IPS DF 6.9 (cell line): ENCODE measurements around the gene LRRC51.

Source experiments
- DNase-seq: peaks from one replicate; pipeline ENCODE4 v3.0.0-alpha.2; 2013; ENCODE audit warnings: low read depth, low spot score
- H3K27ac ChIP-seq: one replicate; pipeline ENCODE4 v1.5.1; 2013; ENCODE audit warnings: low read length, control low read depth
- H3K27me3 ChIP-seq: 2 replicates; pipeline ENCODE4 v1.6.1; 2013; ENCODE audit warnings: mild to moderate bottlenecking, low read length; ENCODE audit not compliant: control insufficient read depth, insufficient read depth
- H3K36me3 ChIP-seq: 2 replicates; pipeline ENCODE4 v1.6.1; 2013; ENCODE audit warnings: low read length; ENCODE audit not compliant: control insufficient read depth, insufficient read depth
- H3K4me1 ChIP-seq: 2 replicates; pipeline ENCODE4 v1.6.1; 2013; ENCODE audit warnings: low read length; ENCODE audit not compliant: control insufficient read depth, insufficient read depth
- H3K4me3 ChIP-seq: 2 replicates; pipeline ENCODE4 v1.5.1; 2013; ENCODE audit warnings: mild to moderate bottlenecking, low read length
- H3K9me3 ChIP-seq: 2 replicates; pipeline ENCODE4 v1.6.1; 2013; ENCODE audit warnings: low read length, inconsistent platforms; ENCODE audit not compliant: control insufficient read depth, insufficient read depth
- whole genome bisulfite sequencing: extraction: QIAGEN DNeasy Blood & Tissue Kit; methylation state at CpG from one replicate; pipeline ENCODE4 v1.1.7; 2013; ENCODE audit warnings: mixed read lengths, missing lambda C conversion rate; ENCODE audit not compliant: insufficient read length, insufficient coverage; 5-methylcytosine and 5-hydroxymethylcytosine counted together

Gene LRRC51

GRCh38 chr11:72085621-72086351, 5.1 kb downstream of the LRRC51 start:
- no peaks in the 10 kb centered on the region for H3K27me3 ChIP-seq
- H3K27ac ChIP-seq: no peak overlapping the region
- WGBS: no CpG with 5 or more reads among the region's 3 CpGs
- H3K9me3 ChIP-seq: no peaks in the 10 kb centered on the region
- no peak overlapping the region for H3K4me3 ChIP-seq
- H3K4me1 ChIP-seq: peaks cover 1% of the 10 kb centered on the region; the same call in 1 of the 2 replicates
- no peaks in the 10 kb centered on the region for H3K36me3 ChIP-seq
- DNase-seq: no peak

GRCh38 chr11:72088076-72088808, 7.6 kb downstream of the LRRC51 start:
- no peaks in the 10 kb centered on the region for H3K4me1 ChIP-seq
- H3K36me3 ChIP-seq: no peaks in the 10 kb centered on the region
- no CpG with 5 or more reads among the region's 4 CpGs for WGBS
- no peaks in the 10 kb centered on the region for H3K9me3 ChIP-seq
- no peak overlapping the region for H3K27ac ChIP-seq
- DNase-seq: no peak
- no peaks in the 10 kb centered on the region for H3K27me3 ChIP-seq
- no peak overlapping the region for H3K4me3 ChIP-seq

- DNase-seq: no peak
- H3K27ac ChIP-seq: no peak overlapping the region
- whole genome bisulfite sequencing: no CpG with 5 or more reads among the region's 4 CpGs
Observed at GRCh38 chr11:72091292-72091691, 10.6 kb downstream of the LRRC51 start.

GRCh38 chr11:72098741-72099140, 18.1 kb downstream of the LRRC51 start:
- no peak for DNase-seq
- Histone ChIP-seq H3K27ac (no peak overlapping the region), H3K4me3 (no peak overlapping the region), H3K27me3 (no peaks in the 10 kb centered on the region), H3K4me1 (no peaks in the 10 kb centered on the region), H3K36me3 (peaks cover 19% of the 10 kb centered on the region), H3K9me3 (no peaks in the 10 kb centered on the region)
- no CpG with 5 or more reads among the region's 3 CpGs for WGBS

More at GRCh38 chr11:72091292-72091691, 10.6 kb downstream of the LRRC51 start:
- Histone ChIP-seq H3K9me3 (no peaks in the 10 kb centered on the region), H3K36me3 (0 out of 2 replicates have a peak, but pooled peaks cover 2% of the 10 kb centered on the region), H3K27me3 (no peaks in the 10 kb centered on the region), H3K4me3 (no peak overlapping the region), H3K4me1 (no peaks in the 10 kb centered on the region)

GRCh38 chr11:72100009-72100408, 19.4 kb downstream of the LRRC51 start:
- Histone ChIP-seq H3K4me1 (no peaks in the 10 kb centered on the region), H3K27ac (no peak overlapping the region), H3K4me3 (no peak overlapping the region), H3K27me3 (no peaks in the 10 kb centered on the region), H3K36me3 (peaks cover 19% of the 10 kb centered on the region), H3K9me3 (no peaks in the 10 kb centered on the region)
- no CpG with 5 or more reads among the region's 3 CpGs for WGBS
- no peak for DNase-seq

GRCh38 chr11:72100462-72100861, 19.8 kb downstream of the LRRC51 start:
- no CpG with 5 or more reads among the region's 1 CpG for WGBS
- H3K27me3 ChIP-seq: no peaks in the 10 kb centered on the region
- DNase-seq: no peak
- no peaks in the 10 kb centered on the region for H3K9me3 ChIP-seq
- no peak overlapping the region for H3K27ac ChIP-seq
- H3K4me3 ChIP-seq: no peak overlapping the region
- H3K4me1 ChIP-seq: no peaks in the 10 kb centered on the region
- peaks cover 17% of the 10 kb centered on the region for H3K36me3 ChIP-seq

GRCh38 chr11:72102162-72102561, 21.5 kb downstream of the LRRC51 start:
- peak overlapping the region; percentile 74; the same call in 1 of the 2 replicates for H3K4me3 ChIP-seq
- H3K27me3 ChIP-seq: no peaks in the 10 kb centered on the region
- no peaks in the 10 kb centered on the region for H3K9me3 ChIP-seq
- WGBS: no CpG with 5 or more reads among the region's 4 CpGs
- no peak overlapping the region for H3K27ac ChIP-seq
- no peaks in the 10 kb centered on the region for H3K4me1 ChIP-seq
- no peak for DNase-seq
- peaks cover 17% of the 10 kb centered on the region for H3K36me3 ChIP-seq

GRCh38 chr11:72102631-72102945, 21.9 kb downstream of the LRRC51 start:
- H3K27ac ChIP-seq: no peak overlapping the region
- H3K36me3 ChIP-seq: peaks cover 13% of the 10 kb centered on the region
- H3K9me3 ChIP-seq: no peaks in the 10 kb centered on the region
- no CpG with 5 or more reads among the region's 9 CpGs for WGBS
- DNase-seq: no peak
- H3K4me3 ChIP-seq: peak overlapping the region; percentile 74
- H3K27me3 ChIP-seq: no peaks in the 10 kb centered on the region
- H3K4me1 ChIP-seq: no peaks in the 10 kb centered on the region

- H3K9me3 ChIP-seq: no peaks in the 10 kb centered on the region
- no peaks in the 10 kb centered on the region for H3K4me1 ChIP-seq
- WGBS: no CpG with 5 or more reads among the region's 64 CpGs
- peak; percentile 98 for DNase-seq
- no peak within 1 kb of the TSS for H3K27ac ChIP-seq
- no peaks in the 10 kb centered on the region for H3K27me3 ChIP-seq
- H3K4me3 ChIP-seq: peak within 1 kb of the TSS; percentile 74
- peaks cover 9% of the 10 kb centered on the region for H3K36me3 ChIP-seq
Observed at GRCh38 chr11:72102946-72103753, 22.5 kb downstream of the LRRC51 start, which contains the start of gene LAMTOR1. TSS of gene LAMTOR1 (minus strand) at chr11:72103297. CDS start at chr11:72103224, 73 bp downstream.

GRCh38 chr11:72103754-72104167, 23.1 kb downstream of the LRRC51 start:
- Histone ChIP-seq H3K27ac (no peak overlapping the region), H3K9me3 (no peaks in the 10 kb centered on the region), H3K27me3 (no peaks in the 10 kb centered on the region), H3K36me3 (peaks cover 3% of the 10 kb centered on the region), H3K4me1 (no peaks in the 10 kb centered on the region), H3K4me3 (peak overlapping the region; percentile 16; the same call in 1 of the 2 replicates)
- no CpG with 5 or more reads among the region's 11 CpGs for WGBS
- no peak for DNase-seq
